ENCODE results near the gene ID2. TPM values are rescaled to one million over a fixed set of nuclear protein-coding genes. Genes with fewer than 3 reads are reported as not detected.

Gene ID2
- polyA plus RNA-seq, 3 donors = 282 to 2,821 (median 295) TPM

- H3K9me3 ChIP-seq (replicated peaks in 1 of 2; ENCODE audit: control insufficient read depth in 1 of 2, insufficient read depth in 1 of 2, low read length in 2 of 2) = peaks cover 13 to 28% of the 10 kb centered on the region in 2 donors
- no peak overlapping the region for H2AFZ ChIP-seq (ENCODE audit: insufficient read depth, low read depth, low read length, poor library complexity, severe bottlenecking)
- H3K4me3 Mint-ChIP-seq = no peak overlapping the region
- no peak overlapping the region for H3K4me2 ChIP-seq (replicated peaks; ENCODE audit: extremely low read depth, low read length, poor library complexity, severe bottlenecking)
- no peak for DNase-seq
- H3K27me3 Mint-ChIP-seq (ENCODE audit: low read depth in 3 of 3) = peaks cover 0 to 4% (median 0%) of the 10 kb centered on the region in 3 donors
- H3K79me2 ChIP-seq (ENCODE audit: insufficient read depth, low read length) = no peaks in the 10 kb centered on the region
- H3K27me3 ChIP-seq (ENCODE audit: control insufficient read depth in 2 of 2, insufficient read depth in 2 of 2, low read length in 2 of 2) = no peaks in the 10 kb centered on the region
- H3K27ac Mint-ChIP-seq = no peak overlapping the region
- no peak for TF ChIP-seq CTCF (IDR thresholded peaks at IDR 0.05)
- 98% methylated on average over 6 of the region's 7 CpGs for WGBS (ENCODE audit: insufficient coverage)
- no peaks in the 10 kb centered on the region for H3K4me1 ChIP-seq (ENCODE audit: control insufficient read depth in 1 of 2, insufficient read depth in 2 of 2, low read length in 2 of 2)
- H4K20me1 ChIP-seq (ENCODE audit: insufficient read depth, low read length) = no peaks in the 10 kb centered on the region
- peaks cover 9 to 24% (median 15%) of the 10 kb centered on the region in 7 donors for H3K9me3 Mint-ChIP-seq
- H3K36me3 ChIP-seq (replicated peaks in 1 of 2; ENCODE audit: control insufficient read depth in 1 of 2, insufficient read depth in 2 of 2, low read length in 2 of 2) = no peaks in the 10 kb centered on the region
- H3K4me1 Mint-ChIP-seq = peaks cover 4% of the 10 kb centered on the region
- no peak overlapping the region for H3K27ac ChIP-seq (ENCODE audit: low read depth in 1 of 2, low read length in 2 of 2)
- H3K9ac ChIP-seq (ENCODE audit: insufficient read depth, low read length, poor library complexity, severe bottlenecking) = no peak overlapping the region
- H3K4me3 ChIP-seq (replicated peaks in 1 of 3; ENCODE audit: low read depth in 2 of 3, low read length in 3 of 3) = no peak overlapping the region
- H3K36me3 Mint-ChIP-seq = no peaks in the 10 kb centered on the region
- intact Hi-C loops (cut with micrococcal nuclease) = no loop called here
These were observed 32.4 kb downstream of the ID2 start for GRCh38 chr2:8714283-8714682.

- no peak overlapping the region for H3K4me2 ChIP-seq (replicated peaks; ENCODE audit: extremely low read depth, low read length, poor library complexity, severe bottlenecking)
- H3K27me3 ChIP-seq (ENCODE audit: control insufficient read depth in 2 of 2, insufficient read depth in 2 of 2, low read length in 2 of 2) = no peaks in the 10 kb centered on the region
- no peak overlapping the region for H3K4me3 Mint-ChIP-seq
- peaks cover 4% of the 10 kb centered on the region for H3K4me1 Mint-ChIP-seq
- no peaks in the 10 kb centered on the region for H4K20me1 ChIP-seq (ENCODE audit: insufficient read depth, low read length)
- no peaks in the 10 kb centered on the region for H3K36me3 ChIP-seq (replicated peaks in 1 of 2; ENCODE audit: control insufficient read depth in 1 of 2, insufficient read depth in 2 of 2, low read length in 2 of 2)
- H3K27ac Mint-ChIP-seq = no peak overlapping the region
- H3K9me3 Mint-ChIP-seq = peaks cover 8 to 23% (median 15%) of the 10 kb centered on the region in 7 donors
- peaks cover 0 to 4% (median 0%) of the 10 kb centered on the region in 3 donors for H3K27me3 Mint-ChIP-seq (ENCODE audit: low read depth in 3 of 3)
- H2AFZ ChIP-seq (ENCODE audit: insufficient read depth, low read depth, low read length, poor library complexity, severe bottlenecking) = no peak overlapping the region
- no peaks in the 10 kb centered on the region for H3K4me1 ChIP-seq (ENCODE audit: control insufficient read depth in 1 of 2, insufficient read depth in 2 of 2, low read length in 2 of 2)
- H3K9me3 ChIP-seq (replicated peaks in 1 of 2; ENCODE audit: control insufficient read depth in 1 of 2, insufficient read depth in 1 of 2, low read length in 2 of 2) = peaks cover 13 to 22% of the 10 kb centered on the region in 2 donors
- no peak overlapping the region for H3K4me3 ChIP-seq (replicated peaks in 1 of 3; ENCODE audit: low read depth in 2 of 3, low read length in 3 of 3)
- H3K27ac ChIP-seq (ENCODE audit: low read depth in 1 of 2, low read length in 2 of 2) = no peak overlapping the region
- no peak for DNase-seq
- H3K9ac ChIP-seq (ENCODE audit: insufficient read depth, low read length, poor library complexity, severe bottlenecking) = no peak overlapping the region
- no peak for TF ChIP-seq CTCF (IDR thresholded peaks at IDR 0.05)
- WGBS (ENCODE audit: insufficient coverage) = 100% methylated on average over 2 of the region's 5 CpGs
- no peaks in the 10 kb centered on the region for H3K36me3 Mint-ChIP-seq
- intact Hi-C loops (cut with micrococcal nuclease) = no loop called here
- H3K79me2 ChIP-seq (ENCODE audit: insufficient read depth, low read length) = no peaks in the 10 kb centered on the region
These were observed 33.1 kb downstream of the ID2 start for GRCh38 chr2:8714971-8715370.

Data from CD14-positive monocyte (primary cell).